HEK293 (cell line): ENCODE results near the gene HMGA1.

Source experiments
- CTCF ChIA-PET: fragments of 350-600 bp; formaldehyde crosslinking; extraction: SDS; loops from one replicate; lab custom pipeline; 2021; ENCODE audit warnings: antibody characterized with exemption; lab: Yijun Ruan, JAX
- POLR2A ChIA-PET: fragments of 300-600 bp; formaldehyde crosslinking; extraction: SDS; loops from one replicate; lab custom pipeline; 2020; ENCODE audit warnings: antibody characterized with exemption, inconsistent platforms; lab: Yijun Ruan, JAX
- H3K27ac ChIP-seq: fragments of 200-500 bp; sonication (Bioruptor generic); 2 replicates; pipeline ENCODE4 v1.5.1; 2014; ENCODE audit warnings: low read depth, low read length, control low read depth, inconsistent platforms; ENCODE audit errors: extremely low read depth
- H3K36me3 ChIP-seq, 2 experiments: fragments of 200-500 bp in 1 of 2; sonication (Bioruptor generic) in 1 of 2; 1 replicate in 1 of 2; 2 replicates in 1 of 2; pipeline ENCODE4 v1.5.1; 2014 to 2017; ENCODE audit warnings: inconsistent platforms in 2 of 2, low read length in 2 of 2; ENCODE audit not compliant: control insufficient read depth in 2 of 2, insufficient read depth in 1 of 2
- H3K4me1 ChIP-seq: fragments of 200-500 bp; sonication (Bioruptor generic); 2 replicates; pipeline ENCODE4 v1.5.1; 2014; ENCODE audit warnings: mild to moderate bottlenecking, low read length, inconsistent platforms; ENCODE audit not compliant: control insufficient read depth, insufficient read depth
- H3K4me3 ChIP-seq: 2 replicates; pipeline ENCODE4 v1.5.1; 2011; ENCODE audit warnings: low read depth, mild to moderate bottlenecking, control low read depth, low read length, moderate library complexity
- H3K9me3 ChIP-seq: fragments of 200-500 bp; sonication (Bioruptor generic); 2 replicates; pipeline ENCODE4 v1.5.1; 2014; ENCODE audit warnings: low read depth, low read length, inconsistent platforms; ENCODE audit not compliant: control insufficient read depth, insufficient read depth
- BCL11B ChIP-seq: fragments of 450-650 bp; formaldehyde crosslinking; IDR thresholded peaks from 2 replicates; pipeline ENCODE4 v1.5.1; 2016; ENCODE audit warnings: low read depth, missing biosample characterization, missing genetic modification characterization
- KLF10 ChIP-seq: fragments of 450-650 bp; IDR thresholded peaks from 2 replicates; pipeline ENCODE4 v1.5.1; 2018; ENCODE audit warnings: missing biosample characterization, mild to moderate bottlenecking, missing genetic modification characterization
- KLF7 ChIP-seq: fragments of 450-650 bp; formaldehyde crosslinking; IDR thresholded peaks from 2 replicates; pipeline ENCODE4 v1.5.1; 2016; ENCODE audit warnings: missing biosample characterization, missing genetic modification characterization, borderline replicate concordance
- PRDM10 ChIP-seq: fragments of 450-650 bp; formaldehyde crosslinking; IDR thresholded peaks from 2 replicates; pipeline ENCODE4 v1.5.1; 2016; ENCODE audit warnings: missing biosample characterization, missing genetic modification characterization
- REST ChIP-seq: fragments of 450-650 bp; formaldehyde crosslinking; IDR thresholded peaks from 2 replicates; pipeline ENCODE4 v1.5.1; 2016; ENCODE audit warnings: missing biosample characterization, missing genetic modification characterization
- ZBTB8A ChIP-seq: fragments of 450-650 bp; formaldehyde crosslinking; IDR thresholded peaks from 2 replicates; pipeline ENCODE4 v1.5.1; 2016; ENCODE audit warnings: missing biosample characterization, missing genetic modification characterization
- ZNF112 ChIP-seq: fragments of 450-650 bp; formaldehyde crosslinking; IDR thresholded peaks from 2 replicates; pipeline ENCODE4 v1.5.0; 2017; ENCODE audit warnings: missing biosample characterization, missing genetic modification characterization
- ZNF140 ChIP-seq: fragments of 450-650 bp; formaldehyde crosslinking; IDR thresholded peaks from 2 replicates; pipeline ENCODE4 v1.5.1; 2016; ENCODE audit warnings: missing biosample characterization, missing genetic modification characterization
- ZNF169 ChIP-seq: fragments of 450-650 bp; formaldehyde crosslinking; IDR thresholded peaks from 2 replicates; pipeline ENCODE4 v1.5.1; 2016; ENCODE audit warnings: missing biosample characterization, missing genetic modification characterization
- ZNF311 ChIP-seq: fragments of 450-650 bp; formaldehyde crosslinking; IDR thresholded peaks from 2 replicates; pipeline ENCODE4 v1.5.1; 2017; ENCODE audit warnings: missing biosample characterization, missing genetic modification characterization, borderline replicate concordance
- ZNF514 ChIP-seq: fragments of 450-650 bp; formaldehyde crosslinking; IDR thresholded peaks from 2 replicates; pipeline ENCODE4 v1.5.1; 2016; ENCODE audit warnings: missing biosample characterization, missing genetic modification characterization
- ZNF677 ChIP-seq: fragments of 450-650 bp; IDR thresholded peaks from 2 replicates; pipeline ENCODE4 v1.5.0; 2018; ENCODE audit warnings: missing biosample characterization, mild to moderate bottlenecking, missing genetic modification characterization, moderate library complexity
- TF ChIP-seq, protein P1 (sequence below): fragments of 450-650 bp; formaldehyde crosslinking; IDR thresholded peaks from 2 replicates; pipeline ENCODE4 v1.5.1; 2016; ENCODE audit warnings: missing biosample characterization, missing genetic modification characterization

HMGA1 gene

GRCh38 chr6:34202329-34203201 is 34.1 kb upstream of the HMGA1 start (continued):
- no peak for TF ChIP-seq REST (tag by site-specific recombination)
- TF ChIP-seq ZNF311, result no peak

DNA sequence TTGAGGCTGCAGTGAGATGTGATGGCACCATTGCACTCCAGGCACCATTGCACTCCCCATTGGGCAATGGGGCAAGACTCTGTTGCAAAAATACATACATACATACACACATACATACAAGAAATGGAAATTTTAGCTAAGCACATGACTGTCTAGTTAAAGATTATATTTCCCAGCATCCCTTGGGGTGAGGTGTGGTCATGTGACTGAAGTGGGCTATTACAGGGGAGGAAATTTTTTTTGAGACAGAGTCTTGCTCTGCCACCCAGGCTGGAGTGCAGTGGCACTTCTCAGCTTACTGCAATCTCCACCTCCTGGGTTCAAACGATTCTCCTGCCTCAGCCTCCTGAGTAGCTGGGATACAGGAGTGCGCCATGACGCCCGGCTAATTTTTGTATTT is 32.0 kb upstream of the HMGA1 start:
- POLR2A ChIA-PET, result interaction anchor here (0.8 kb wide), 1 partner anchor 211 kb away, joined by 3 read pairs; no protein-coding TSS in a partner anchor

More for the DNA sequence above, 32.0 kb upstream of the HMGA1 start:
- no peaks in the 10 kb centered on the region for H3K36me3 ChIP-seq
- no peak overlapping the region for H3K4me3 ChIP-seq
- CTCF ChIA-PET, result interaction anchor here (0.7 to 2.8 kb wide), 2 partner anchors 8 to 404 kb away, joined by 3 to 14 read pairs; no protein-coding TSS in a partner anchor
- H3K27ac ChIP-seq, result no peak overlapping the region
- TF ChIP-seq ZNF169 (tag by site-specific recombination) (no peak), ZBTB8A (tag by site-specific recombination) (no peak), KLF10 (tag by site-specific recombination) (no peak), ZNF112 (tag by site-specific recombination) (no peak), BCL11B (tag by site-specific recombination) (no peak), PRDM10 (tag by site-specific recombination) (no peak), ZNF140 (tag by site-specific recombination) (no peak), ZNF677 (tag by site-specific recombination) (no peak), REST (tag by site-specific recombination) (no peak), KLF7 (tag by site-specific recombination) (no peak), ZNF514 (no peak)
- TF ChIP-seq, protein P1, sequence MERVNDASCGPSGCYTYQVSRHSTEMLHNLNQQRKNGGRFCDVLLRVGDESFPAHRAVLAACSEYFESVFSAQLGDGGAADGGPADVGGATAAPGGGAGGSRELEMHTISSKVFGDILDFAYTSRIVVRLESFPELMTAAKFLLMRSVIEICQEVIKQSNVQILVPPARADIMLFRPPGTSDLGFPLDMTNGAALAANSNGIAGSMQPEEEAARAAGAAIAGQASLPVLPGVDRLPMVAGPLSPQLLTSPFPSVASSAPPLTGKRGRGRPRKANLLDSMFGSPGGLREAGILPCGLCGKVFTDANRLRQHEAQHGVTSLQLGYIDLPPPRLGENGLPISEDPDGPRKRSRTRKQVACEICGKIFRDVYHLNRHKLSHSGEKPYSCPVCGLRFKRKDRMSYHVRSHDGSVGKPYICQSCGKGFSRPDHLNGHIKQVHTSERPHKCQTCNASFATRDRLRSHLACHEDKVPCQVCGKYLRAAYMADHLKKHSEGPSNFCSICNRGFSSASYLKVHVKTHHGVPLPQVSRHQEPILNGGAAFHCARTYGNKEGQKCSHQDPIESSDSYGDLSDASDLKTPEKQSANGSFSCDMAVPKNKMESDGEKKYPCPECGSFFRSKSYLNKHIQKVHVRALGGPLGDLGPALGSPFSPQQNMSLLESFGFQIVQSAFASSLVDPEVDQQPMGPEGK (tag by site-specific recombination), result no peak
- no peaks in the 10 kb centered on the region for H3K4me1 ChIP-seq
- H3K9me3 ChIP-seq, result no peaks in the 10 kb centered on the region
